ENCODE results near the gene HENMT1.

Gene HENMT1

GRCh38 chr1:108627951-108628350, 32.9 kb downstream of the HENMT1 start:
- no peak for DNase-seq (ENCODE audit: low spot score)

- no peak for DNase-seq (ENCODE audit: low spot score)
These were observed 33.6 kb downstream of the HENMT1 start for GRCh38 chr1:108627256-108627655.

- DNase-seq (ENCODE audit: low spot score) = no peak
These were observed 36.8 kb downstream of the HENMT1 start for GRCh38 chr1:108624069-108624468.

GRCh38 chr1:108617724-108618056, 43.2 kb downstream of the HENMT1 start:
- no peak for DNase-seq (ENCODE audit: low spot score)

GRCh38 chr1:108617008-108617723, 43.7 kb downstream of the HENMT1 start:
- no peak for DNase-seq (ENCODE audit: low spot score)

GRCh38 chr1:108615544-108615943, 45.3 kb downstream of the HENMT1 start:
- no peak for DNase-seq (ENCODE audit: low spot score)

- DNase-seq (ENCODE audit: low spot score) = no peak
These were observed 48.4 kb downstream of the HENMT1 start for GRCh38 chr1:108612496-108612895.

- DNase-seq (ENCODE audit: low spot score) = no peak
These were observed 48.9 kb downstream of the HENMT1 start for GRCh38 chr1:108611984-108612383.

- DNase-seq (ENCODE audit: low spot score) = no peak
These were observed 50.8 kb downstream of the HENMT1 start for GRCh38 chr1:108610073-108610472.

- DNase-seq (ENCODE audit: low spot score) = no peak
These were observed 51.3 kb downstream of the HENMT1 start for GRCh38 chr1:108609483-108610049.

- DNase-seq (ENCODE audit: low spot score) = no peak
These were observed 54.4 kb downstream of the HENMT1 start for GRCh38 chr1:108606478-108606877.

GRCh38 chr1:108605633-108606032, 55.3 kb downstream of the HENMT1 start:
- DNase-seq (ENCODE audit: low spot score) = no peak

- no peak for DNase-seq (ENCODE audit: low spot score)
These were observed 59.0 kb downstream of the HENMT1 start for GRCh38 chr1:108601708-108602410.

- no peak for DNase-seq (ENCODE audit: low spot score)
These were observed 60.4 kb downstream of the HENMT1 start for GRCh38 chr1:108600504-108600903.

GRCh38 chr1:108598340-108598739, 62.6 kb downstream of the HENMT1 start:
- no peak for DNase-seq (ENCODE audit: low spot score)

All from SW480 (cell line).